Keratinocyte (primary cell): Measurements from ENCODE around the gene ARHGEF19.

ENCODE experiments used
- EZH2 ChIP-seq: IDR thresholded peaks from one replicate; pipeline ENCODE4 v1.6.1; 2012; ENCODE audit warnings: inconsistent platforms, mild to moderate bottlenecking, low read length, moderate library complexity
- TF ChIP-seq, protein P1 (sequence below), 3 experiments: IDR thresholded peaks in 1 of 3; conservative IDR thresholded peaks in 1 of 3; optimal IDR thresholded peaks in 1 of 3; 2 replicates in 2 of 3; 3 replicates in 1 of 3; pipeline versions ENCODE3 to v1.5.1; 2011; ENCODE audit warnings: low read length in 3 of 3, mild to moderate bottlenecking in 3 of 3, moderate library complexity in 2 of 3, control low read depth in 1 of 3, inconsistent platforms in 1 of 3; ENCODE audit not compliant: insufficient read depth in 2 of 3; ENCODE audit errors: extremely low read depth in 1 of 3

GRCh38 chr1:16244650-16245285, 32.3 kb upstream of the ARHGEF19 start:
- TF ChIP-seq, protein P1, sequence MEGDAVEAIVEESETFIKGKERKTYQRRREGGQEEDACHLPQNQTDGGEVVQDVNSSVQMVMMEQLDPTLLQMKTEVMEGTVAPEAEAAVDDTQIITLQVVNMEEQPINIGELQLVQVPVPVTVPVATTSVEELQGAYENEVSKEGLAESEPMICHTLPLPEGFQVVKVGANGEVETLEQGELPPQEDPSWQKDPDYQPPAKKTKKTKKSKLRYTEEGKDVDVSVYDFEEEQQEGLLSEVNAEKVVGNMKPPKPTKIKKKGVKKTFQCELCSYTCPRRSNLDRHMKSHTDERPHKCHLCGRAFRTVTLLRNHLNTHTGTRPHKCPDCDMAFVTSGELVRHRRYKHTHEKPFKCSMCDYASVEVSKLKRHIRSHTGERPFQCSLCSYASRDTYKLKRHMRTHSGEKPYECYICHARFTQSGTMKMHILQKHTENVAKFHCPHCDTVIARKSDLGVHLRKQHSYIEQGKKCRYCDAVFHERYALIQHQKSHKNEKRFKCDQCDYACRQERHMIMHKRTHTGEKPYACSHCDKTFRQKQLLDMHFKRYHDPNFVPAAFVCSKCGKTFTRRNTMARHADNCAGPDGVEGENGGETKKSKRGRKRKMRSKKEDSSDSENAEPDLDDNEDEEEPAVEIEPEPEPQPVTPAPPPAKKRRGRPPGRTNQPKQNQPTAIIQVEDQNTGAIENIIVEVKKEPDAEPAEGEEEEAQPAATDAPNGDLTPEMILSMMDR (optimal IDR thresholded peaks at IDR 0.05 in 1 of 3, IDR thresholded peaks at IDR 0.05 in 1 of 3, conservative IDR thresholded peaks at IDR 0.05 in 1 of 3; ENCODE audit: extremely low read depth in 1 of 3, insufficient read depth in 2 of 3, low read length in 3 of 3) = no peak
- no peak for TF ChIP-seq EZH2
